ENCODE results near the gene SNTG2. TPM values are rescaled to one million over a fixed set of nuclear protein-coding genes. Genes with fewer than 3 reads are reported as not detected.
A peak's percentile ranks its signal among the peaks of the same experiment; 100 is the strongest.

The SNTG2 gene
- total RNA-seq, 8 experiments from 2014 or later = 0.21 to 2.8 (median 1.1) TPM

DNA sequence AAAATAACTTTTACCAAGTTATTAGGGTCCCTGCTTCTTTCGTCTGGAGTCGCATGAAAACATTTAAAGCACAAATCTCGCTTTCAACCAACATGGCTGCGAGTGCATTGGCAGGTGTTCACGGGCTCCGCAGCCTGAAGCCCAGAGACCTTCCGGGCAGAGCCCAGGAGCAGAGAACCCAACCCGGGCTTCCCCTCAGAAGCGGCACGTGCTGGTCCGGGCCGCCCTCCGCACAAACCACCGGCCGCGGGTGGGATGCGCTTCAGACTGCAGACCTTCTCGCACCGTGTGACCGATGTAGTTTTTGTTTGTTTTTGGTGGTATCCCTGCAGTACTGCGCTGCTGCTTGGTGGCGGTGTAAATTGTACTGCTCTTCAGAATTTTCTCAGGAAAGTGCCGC lies 357.0 kb downstream of the SNTG2 start:
- WGBS, 10 experiments = 40 to 98% (median 91%) methylated on average over 1 to 18 of the region's 23 CpGs; no CpG with 5 or more reads in 4 of the 10 experiments
- H3K27ac ChIP-seq = no peak overlapping the region
- in situ Hi-C loops (cut with MboI; ENCODE audit: low pct_unique_long_range_greater_than_20kb in 2 of 9, low sequenced_read_pairs in 9 of 9, unreplicated experiment in 9 of 9) = no loop called here
- H3K4me1 ChIP-seq (replicated peaks in 1 of 2) = no peaks in the 10 kb centered on the region
- ATAC-seq (replicated peaks in 6 of 8) = no peak
- no peak overlapping the region for H3K4me3 ChIP-seq

DNA sequence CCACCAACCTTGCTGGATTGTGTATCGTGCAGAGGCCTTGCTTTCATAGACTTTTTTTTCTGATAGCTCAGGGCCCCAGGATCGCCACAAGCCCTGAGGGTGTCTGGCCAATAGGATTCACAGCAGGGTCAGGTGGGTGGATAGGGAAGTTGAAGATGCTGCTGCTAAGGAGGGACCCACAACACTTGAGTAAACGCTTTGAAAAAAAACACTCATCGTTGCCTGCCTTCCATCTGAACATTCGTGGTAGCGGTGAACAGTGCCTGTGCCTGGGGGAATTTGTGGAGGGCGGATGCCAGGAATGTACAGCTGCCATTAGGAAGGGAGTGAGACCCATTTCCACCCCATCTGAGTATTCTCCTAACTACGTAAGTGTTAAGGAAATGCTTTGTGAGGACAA lies 358.0 kb downstream of the SNTG2 start:
- WGBS, 10 experiments = 17 to 100% (median 88%) methylated on average over 1 to 8 of the region's 8 CpGs; no CpG with 5 or more reads in 1 of the 10 experiments
- in situ Hi-C loops (cut with MboI; ENCODE audit: low pct_unique_long_range_greater_than_20kb in 2 of 9, low sequenced_read_pairs in 9 of 9, unreplicated experiment in 9 of 9) = no loop called here
- H3K4me3 ChIP-seq = no peak overlapping the region
- no peaks in the 10 kb centered on the region for H3K4me1 ChIP-seq (replicated peaks in 1 of 2)
- ATAC-seq (replicated peaks in 6 of 8) = peak in 1 of 8 experiments; percentile 51
- H3K27ac ChIP-seq = no peak overlapping the region

DNA sequence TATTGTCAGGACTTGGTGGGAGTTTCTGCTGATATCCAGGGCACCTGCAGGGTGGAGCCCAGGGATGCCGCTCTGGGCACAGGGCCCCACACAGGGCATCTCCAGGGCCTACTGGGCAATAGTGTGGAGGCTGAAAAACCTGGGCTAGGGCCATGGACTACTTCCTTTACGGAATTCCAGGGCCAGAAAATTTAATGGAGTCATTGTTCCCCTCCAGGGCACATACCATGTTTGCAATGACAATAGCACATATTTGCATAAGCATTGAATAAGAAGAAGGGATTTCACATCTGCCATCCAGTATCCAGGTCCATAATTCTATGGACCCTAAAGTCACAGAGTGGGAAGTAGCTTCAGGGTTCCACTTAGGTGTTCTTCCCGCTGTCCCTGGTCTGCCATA lies 358.9 kb downstream of the SNTG2 start:
- no peaks in the 10 kb centered on the region for H3K4me1 ChIP-seq (replicated peaks in 1 of 2)
- in situ Hi-C loops (cut with MboI; ENCODE audit: low pct_unique_long_range_greater_than_20kb in 2 of 9, low sequenced_read_pairs in 9 of 9, unreplicated experiment in 9 of 9) = no loop called here
- ATAC-seq (replicated peaks in 6 of 8) = no peak
- H3K4me3 ChIP-seq = no peak overlapping the region
- H3K27ac ChIP-seq = no peak overlapping the region
- 17 to 100% (median 67%) methylated on average over 1 to 3 of the region's 3 CpGs; no CpG with 5 or more reads in 3 of the 10 experiments for WGBS, 10 experiments

DNA sequence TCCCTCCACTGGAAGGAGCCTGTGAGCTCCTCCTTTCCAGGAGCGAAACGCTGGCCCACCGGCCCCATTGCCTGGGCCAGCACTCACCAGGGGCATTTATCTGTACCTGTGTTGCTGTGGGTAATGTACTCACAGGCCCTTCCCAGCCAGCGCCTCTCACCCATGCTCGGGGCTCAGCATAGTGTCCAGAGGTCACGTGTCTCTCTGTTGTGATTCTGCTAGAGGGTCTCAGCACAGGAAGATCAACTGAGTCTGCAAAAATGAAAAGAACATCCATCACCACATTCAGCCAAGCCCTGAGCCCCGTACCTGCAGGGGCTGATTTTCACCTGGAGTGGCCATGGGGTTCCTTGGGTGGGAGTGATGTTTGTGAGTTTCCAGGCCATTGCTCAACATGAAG lies 359.6 kb downstream of the SNTG2 start:
- no peak for ATAC-seq (replicated peaks in 6 of 8)
- no peak overlapping the region for H3K27ac ChIP-seq
- in situ Hi-C loops (cut with MboI; ENCODE audit: low pct_unique_long_range_greater_than_20kb in 2 of 9, low sequenced_read_pairs in 9 of 9, unreplicated experiment in 9 of 9) = no loop called here
- H3K4me1 ChIP-seq (replicated peaks in 1 of 2) = no peaks in the 10 kb centered on the region
- WGBS, 10 experiments = 47 to 91% (median 80%) methylated on average over 2 to 6 of the region's 7 CpGs; no CpG with 5 or more reads in 6 of the 10 experiments
- H3K4me3 ChIP-seq = no peak overlapping the region

DNA sequence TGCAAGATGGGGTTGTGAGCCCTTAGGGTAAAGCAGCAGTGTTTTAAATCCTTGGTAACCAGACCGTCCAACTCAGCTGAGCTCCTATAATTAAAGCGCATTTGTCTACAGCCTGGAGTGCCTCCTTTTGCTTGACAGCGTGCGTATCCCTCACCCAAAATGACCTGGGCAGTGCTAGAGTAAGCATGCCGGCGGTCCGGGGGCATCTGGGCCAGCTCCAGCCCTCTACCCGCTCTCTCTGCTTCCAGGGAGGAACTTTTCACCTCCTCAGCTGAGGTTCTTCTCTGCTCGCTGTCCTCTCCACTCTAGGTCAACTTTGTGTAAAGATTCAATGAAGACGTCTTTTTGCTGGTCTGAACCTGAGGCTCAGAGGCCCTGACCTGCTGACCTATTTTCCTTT lies 360.2 kb downstream of the SNTG2 start:
- ATAC-seq (replicated peaks in 6 of 8) = no peak
- in situ Hi-C loops (cut with MboI; ENCODE audit: low pct_unique_long_range_greater_than_20kb in 2 of 9, low sequenced_read_pairs in 9 of 9, unreplicated experiment in 9 of 9) = no loop called here
- Histone ChIP-seq H3K4me3 (no peak overlapping the region), H3K4me1 (replicated peaks in 1 of 2) (no peaks in the 10 kb centered on the region), H3K27ac (no peak overlapping the region)
- WGBS, 10 experiments = 0 to 100% (median 70%) methylated on average over 2 to 10 of the region's 10 CpGs; no CpG with 5 or more reads in 1 of the 10 experiments

DNA sequence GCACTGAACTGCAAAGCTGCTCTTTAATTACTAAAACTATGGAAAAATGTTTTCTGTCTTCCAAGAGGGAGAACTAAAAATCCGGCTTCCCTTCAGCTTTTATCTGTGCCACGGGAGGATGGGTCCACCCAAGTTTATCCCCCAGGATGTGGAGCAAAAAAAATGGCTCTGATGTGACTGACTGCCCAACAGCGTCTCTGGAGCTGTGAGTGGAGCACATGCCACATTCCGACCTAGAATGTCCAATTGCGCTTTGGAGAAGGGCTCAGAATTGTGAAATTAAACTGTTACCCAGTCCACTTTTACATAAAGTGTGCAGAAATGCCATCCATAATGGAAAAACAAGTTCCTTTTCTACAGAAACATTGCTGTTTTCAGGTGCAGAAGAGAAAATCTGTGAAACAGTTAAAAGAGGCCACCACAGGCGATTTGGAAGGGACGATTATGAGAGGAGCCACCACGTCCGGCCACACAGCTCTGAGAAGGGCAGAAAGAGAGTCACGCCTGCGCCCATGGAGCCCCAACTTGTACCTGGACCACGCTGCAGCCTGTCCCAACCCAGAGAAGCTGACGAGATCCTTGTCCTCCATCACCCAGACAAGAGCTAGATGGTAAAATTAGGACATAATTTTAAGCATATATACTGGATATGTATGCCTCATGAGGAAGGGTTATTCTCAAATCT lies 362.7 kb downstream of the SNTG2 start:
- H3K27ac ChIP-seq = no peak overlapping the region
- no peak for ATAC-seq (replicated peaks in 6 of 8)
- in situ Hi-C loops (cut with MboI; ENCODE audit: low pct_unique_long_range_greater_than_20kb in 2 of 9, low sequenced_read_pairs in 9 of 9, unreplicated experiment in 9 of 9) = no loop called here
- no peak overlapping the region for H3K4me3 ChIP-seq
- no peaks in the 10 kb centered on the region for H3K4me1 ChIP-seq (replicated peaks in 1 of 2)
- WGBS, 10 experiments = 10 to 93% (median 41%) methylated on average over 2 to 11 of the region's 13 CpGs; no CpG with 5 or more reads in 3 of the 10 experiments

DNA sequence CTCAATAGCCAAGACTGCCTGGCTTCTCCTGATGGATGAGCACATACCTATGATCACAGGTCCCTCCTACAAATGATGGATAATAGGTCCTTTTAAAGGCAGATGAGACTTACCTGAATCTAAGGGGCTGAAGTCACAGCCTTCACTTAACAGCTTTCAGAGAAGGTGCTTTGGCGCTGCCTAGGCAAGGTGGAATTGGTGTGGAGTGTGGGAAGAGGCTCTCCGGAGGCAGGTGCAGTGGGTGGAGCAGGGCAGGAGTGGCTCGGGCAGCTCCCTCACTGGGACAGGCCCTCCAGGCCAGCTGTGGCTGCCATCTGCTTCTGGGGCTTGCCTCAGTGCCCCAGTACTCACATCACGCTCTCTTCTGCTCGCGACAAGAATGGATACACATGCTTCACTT lies 363.6 kb downstream of the SNTG2 start:
- no peak for ATAC-seq (replicated peaks in 6 of 8)
- in situ Hi-C loops (cut with MboI; ENCODE audit: low pct_unique_long_range_greater_than_20kb in 2 of 9, low sequenced_read_pairs in 9 of 9, unreplicated experiment in 9 of 9) = no loop called here
- H3K27ac ChIP-seq = no peak overlapping the region
- no peaks in the 10 kb centered on the region for H3K4me1 ChIP-seq (replicated peaks in 1 of 2)
- 20 to 100% (median 78%) methylated on average over 1 to 6 of the region's 6 CpGs; no CpG with 5 or more reads in 3 of the 10 experiments for WGBS, 10 experiments
- no peak overlapping the region for H3K4me3 ChIP-seq

DNA sequence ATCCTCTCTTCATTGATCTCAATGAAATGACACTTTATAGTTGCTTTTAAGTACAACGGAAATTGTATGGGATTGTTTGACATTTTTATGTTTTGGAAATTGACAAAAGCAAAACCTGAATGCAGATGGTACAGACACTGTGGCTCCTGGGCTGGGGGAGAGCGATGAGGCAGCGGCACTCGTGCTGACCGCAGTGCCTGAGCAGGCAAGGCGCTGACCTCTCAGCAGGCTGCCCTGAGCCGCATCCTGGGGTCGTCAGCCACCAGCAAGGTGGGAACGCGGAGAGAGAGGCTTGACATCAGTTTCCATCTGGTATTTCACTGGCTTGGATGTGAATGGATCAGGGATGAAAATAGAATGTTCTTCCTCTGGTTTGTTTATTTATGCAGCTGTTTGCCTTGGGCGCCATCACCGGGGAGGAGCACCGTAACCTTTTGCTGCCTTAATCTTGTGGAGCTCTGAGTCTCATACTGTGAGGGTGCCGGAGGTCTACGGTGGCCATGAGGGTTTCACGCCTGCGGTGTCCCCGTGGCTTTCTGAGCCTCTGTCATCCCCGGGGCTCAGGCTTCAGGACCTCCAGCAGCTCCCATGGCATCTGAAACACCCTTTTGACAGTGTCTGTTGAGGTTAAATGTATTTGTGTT lies 367.8 kb downstream of the SNTG2 start:
- in situ Hi-C loops (cut with MboI; ENCODE audit: low pct_unique_long_range_greater_than_20kb in 2 of 9, low sequenced_read_pairs in 9 of 9, unreplicated experiment in 9 of 9) = no loop called here
- peak in 3 of 8 experiments; percentile 40 to 58 (median 48) for ATAC-seq (replicated peaks in 6 of 8)
- 13 to 100% (median 78%) methylated on average over 1 to 15 of the region's 19 CpGs; no CpG with 5 or more reads in 1 of the 10 experiments for WGBS, 10 experiments

DNA sequence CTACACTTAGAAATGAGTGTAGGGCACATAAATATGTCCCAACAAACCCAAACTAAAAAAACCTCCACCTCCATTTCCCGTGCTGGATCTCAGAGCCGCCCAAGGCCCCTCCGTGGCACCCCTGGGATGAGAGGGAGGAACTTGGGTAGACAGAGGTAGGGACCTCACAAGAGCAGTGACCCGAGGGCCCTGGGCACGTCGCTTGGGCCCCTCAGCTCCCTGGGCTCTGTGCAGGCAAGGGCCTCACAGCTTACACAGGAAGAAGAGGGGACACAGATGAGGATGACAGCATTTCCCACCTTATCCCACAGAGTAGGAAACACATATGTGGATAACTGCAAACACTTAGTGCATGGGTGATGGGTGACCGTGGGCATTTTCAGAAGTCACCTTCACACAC lies 368.7 kb downstream of the SNTG2 start:
- Histone ChIP-seq H3K4me3 (no peak overlapping the region), H3K27ac (no peak overlapping the region), H3K4me1 (replicated peaks in 1 of 2) (no peaks in the 10 kb centered on the region)
- ATAC-seq (replicated peaks in 6 of 8) = no peak
- WGBS, 10 experiments = 0 to 91% (median 60%) methylated on average over 1 to 6 of the region's 7 CpGs; no CpG with 5 or more reads in 5 of the 10 experiments
- in situ Hi-C loops (cut with MboI; ENCODE audit: low pct_unique_long_range_greater_than_20kb in 2 of 9, low sequenced_read_pairs in 9 of 9, unreplicated experiment in 9 of 9) = no loop called here

More for the DNA sequence above, 367.8 kb downstream of the SNTG2 start:
- H3K4me3 ChIP-seq = no peak overlapping the region
- no peaks in the 10 kb centered on the region for H3K4me1 ChIP-seq (replicated peaks in 1 of 2)
- no peak overlapping the region for H3K27ac ChIP-seq

DNA sequence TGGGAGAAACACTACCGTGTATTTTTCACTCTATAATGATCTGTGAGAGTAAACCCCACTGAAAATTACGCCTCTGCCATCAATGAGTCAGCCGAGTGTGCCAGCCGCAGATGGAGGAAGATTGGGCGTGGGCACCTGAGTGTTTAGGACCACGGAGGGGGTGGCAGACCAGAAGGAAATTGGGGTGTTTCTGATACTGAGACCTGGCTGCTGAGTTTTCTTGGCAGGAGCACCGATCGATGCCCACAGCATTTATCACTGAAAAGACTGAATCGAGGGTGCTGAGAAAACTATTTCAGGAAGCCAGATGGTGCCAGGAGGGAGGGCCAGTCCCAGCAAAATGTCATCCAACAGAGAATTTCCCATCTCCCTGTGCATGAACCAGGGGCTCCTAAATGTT lies 370.7 kb downstream of the SNTG2 start:
- 20 to 92% (median 50%) methylated on average over 1 to 9 of the region's 9 CpGs; no CpG with 5 or more reads in 2 of the 10 experiments for WGBS, 10 experiments
- in situ Hi-C loops (cut with MboI; ENCODE audit: low pct_unique_long_range_greater_than_20kb in 2 of 9, low sequenced_read_pairs in 9 of 9, unreplicated experiment in 9 of 9) = no loop called here
- ATAC-seq (replicated peaks in 6 of 8) = no peak

DNA sequence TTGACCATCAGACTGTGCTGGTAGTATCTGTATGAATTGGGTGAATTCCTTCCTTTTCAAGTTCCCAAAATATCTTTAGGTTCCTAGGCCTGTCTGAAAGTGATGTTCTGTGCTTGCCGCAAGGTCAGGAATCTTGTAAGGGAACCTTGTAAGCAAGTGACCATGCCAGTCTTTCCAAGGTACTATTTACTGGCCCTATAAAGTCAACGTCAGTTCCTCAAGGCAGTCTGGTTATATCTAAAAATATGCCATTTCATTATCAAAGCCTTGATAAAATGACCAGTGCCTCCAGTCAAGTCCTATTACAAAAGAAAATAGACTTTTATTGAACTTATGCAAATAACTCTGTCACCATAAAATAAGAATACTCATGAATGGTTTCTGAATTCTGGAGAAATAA lies 374.2 kb downstream of the SNTG2 start:
- no peak for ATAC-seq (replicated peaks in 6 of 8)
- 17 to 100% (median 96%) methylated on average over 1 to 2 of the region's 2 CpGs for WGBS, 10 experiments
- Histone ChIP-seq H3K4me1 (replicated peaks in 1 of 2) (no peaks in the 10 kb centered on the region), H3K27ac (no peak overlapping the region), H3K4me3 (no peak overlapping the region)
- in situ Hi-C loops (cut with MboI; ENCODE audit: low pct_unique_long_range_greater_than_20kb in 2 of 9, low sequenced_read_pairs in 9 of 9, unreplicated experiment in 9 of 9) = no loop called here

More for the DNA sequence above, 370.7 kb downstream of the SNTG2 start:
- no peak overlapping the region for H3K27ac ChIP-seq
- H3K4me3 ChIP-seq = no peak overlapping the region
- no peaks in the 10 kb centered on the region for H3K4me1 ChIP-seq (replicated peaks in 1 of 2)

DNA sequence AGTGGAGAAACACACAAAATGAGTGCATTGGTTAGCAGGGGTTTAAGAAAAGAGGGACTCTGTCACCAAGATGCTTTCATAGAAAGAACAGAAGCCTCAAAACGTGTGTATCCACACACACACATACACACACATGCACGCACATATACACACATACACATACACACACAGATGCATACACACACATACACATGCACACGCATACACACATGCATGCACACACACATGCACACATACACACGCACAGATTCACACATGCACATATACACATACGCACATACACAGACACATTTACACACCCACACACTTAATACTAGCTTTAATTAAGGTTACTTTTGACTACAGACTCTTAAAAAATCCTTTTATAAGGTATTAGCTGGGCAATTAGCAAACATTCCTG lies 378.0 kb downstream of the SNTG2 start:
- H3K4me3 ChIP-seq = no peak overlapping the region
- WGBS, 10 experiments = 11 to 100% (median 83%) methylated on average over 1 to 5 of the region's 5 CpGs; no CpG with 5 or more reads in 1 of the 10 experiments
- in situ Hi-C loops (cut with MboI; ENCODE audit: low pct_unique_long_range_greater_than_20kb in 2 of 9, low sequenced_read_pairs in 9 of 9, unreplicated experiment in 9 of 9) = no loop called here
- no peak for ATAC-seq (replicated peaks in 6 of 8)
- no peaks in the 10 kb centered on the region for H3K4me1 ChIP-seq (replicated peaks in 1 of 2)
- H3K27ac ChIP-seq = no peak overlapping the region

DNA sequence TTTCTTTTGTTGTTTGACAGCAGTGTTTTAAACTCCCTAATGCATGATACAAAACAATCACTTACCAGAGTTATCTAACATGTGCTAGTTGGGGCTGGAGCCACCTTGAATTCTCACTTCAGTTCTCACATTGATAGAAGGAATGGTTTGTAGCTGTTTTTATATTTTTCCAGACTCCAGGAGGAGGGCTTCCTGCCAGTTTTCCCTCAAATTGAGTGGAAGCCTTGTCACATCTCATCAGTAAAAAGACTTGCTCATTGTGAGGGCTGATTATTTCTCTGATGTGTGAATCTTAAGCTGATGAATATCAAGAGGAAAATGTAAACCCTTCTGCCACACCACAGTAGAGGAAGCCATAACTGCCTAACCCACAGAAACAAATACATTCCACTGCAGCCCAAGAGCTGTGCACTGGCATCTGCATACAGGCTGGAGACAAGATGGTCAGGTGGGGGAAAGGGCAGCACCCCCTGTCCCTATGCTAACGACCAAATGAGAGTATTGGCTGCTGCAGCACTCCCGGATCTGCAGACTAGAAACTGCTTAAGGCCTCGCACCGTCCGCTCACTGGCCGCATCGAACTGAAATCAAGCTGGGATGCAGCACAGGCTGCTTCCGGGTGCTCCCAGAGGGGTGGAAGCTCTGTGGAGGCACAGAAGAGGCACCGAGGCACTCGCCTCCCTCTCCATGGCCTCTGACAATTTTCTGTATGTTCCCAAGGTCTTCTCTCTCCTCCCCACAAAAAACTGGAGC lies 388.9 kb downstream of the SNTG2 start:
- 33 to 90% (median 67%) methylated on average over 1 to 2 of the region's 10 CpGs; no CpG with 5 or more reads in 7 of the 10 experiments for WGBS, 10 experiments
- in situ Hi-C loops (cut with MboI; ENCODE audit: low pct_unique_long_range_greater_than_20kb in 2 of 9, low sequenced_read_pairs in 9 of 9, unreplicated experiment in 9 of 9) = no loop called here
- no peak overlapping the region for H3K27ac ChIP-seq
- peaks cover 5 to 7% of the 10 kb centered on the region in 2 donors for H3K4me1 ChIP-seq (replicated peaks in 1 of 2)
- no peak overlapping the region for H3K4me3 ChIP-seq
- ATAC-seq (replicated peaks in 6 of 8) = peak in 6 of 8 experiments; percentile 18 to 77 (median 28)
